ENCODE results near the gene CEP112. TPM values are rescaled to one million over a fixed set of nuclear protein-coding genes. Genes with fewer than 3 reads are reported as not detected.

Gene CEP112
- total and polyA plus RNA-seq, 2 of the 13 experiments (the other 11 are each of a cell fraction or from before 2014, with no cell fraction given) = 1.2 to 3.4 TPM

- peak in 1 of 2 experiments; percentile 80; a peak in 2 of 4 replicates for TF ChIP-seq EP300 (IDR thresholded peaks at IDR 0.05; ENCODE audit: low read depth in 2 of 2, low read length in 2 of 2)
- no peak; the same call in 1 of the 2 replicates for TF ChIP-seq EP300 (CRISPR knock-in tag; IDR thresholded peaks at IDR 0.05; ENCODE audit: borderline replicate concordance)
- TF ChIP-seq EED (CRISPR knock-in tag; IDR thresholded peaks at IDR 0.05) = no peak
- peak; percentile 50; the same call in 1 of the 2 replicates for TF ChIP-seq KAT8 (CRISPR knock-in tag; IDR thresholded peaks at IDR 0.05)
- TF ChIP-seq ZNF768 (CRISPR knock-in tag; IDR thresholded peaks at IDR 0.05) = no peak
- TF ChIP-seq ZNF609 (CRISPR knock-in tag; IDR thresholded peaks at IDR 0.05; ENCODE audit: borderline replicate concordance) = 0 out of 2 replicates have a peak, but pooled peaks have one; percentile 11
- no peak for TF ChIP-seq ZNF878 (CRISPR knock-in tag; IDR thresholded peaks at IDR 0.05)
- TF ChIP-seq ZBTB10 (CRISPR knock-in tag; IDR thresholded peaks at IDR 0.05; ENCODE audit: borderline replicate concordance) = no peak
- no peak for TF ChIP-seq ZNF558 (CRISPR knock-in tag; IDR thresholded peaks at IDR 0.05; ENCODE audit: borderline replicate concordance)
- no peak for TF ChIP-seq NFYC (CRISPR knock-in tag; IDR thresholded peaks at IDR 0.05)
- peak; percentile 50; the same call in 1 of the 2 replicates for TF ChIP-seq NCOA2 (CRISPR knock-in tag; IDR thresholded peaks at IDR 0.05)
- TF ChIP-seq SKI (IDR thresholded peaks at IDR 0.05; ENCODE audit: partially characterized antibody) = peak; percentile 67
- no peak for TF ChIP-seq CCDC6 (CRISPR knock-in tag; IDR thresholded peaks at IDR 0.05)
- TF ChIP-seq ZNF570 (CRISPR knock-in tag; IDR thresholded peaks at IDR 0.05; ENCODE audit: borderline replicate concordance) = no peak
- TF ChIP-seq HINFP (CRISPR knock-in tag; IDR thresholded peaks at IDR 0.05; ENCODE audit: low read depth) = no peak
- TF ChIP-seq U2AF1 (optimal IDR thresholded peaks at IDR 0.05; ENCODE audit: low read depth, low read length) = no peak
- no peak for TF ChIP-seq ZSCAN31 (CRISPR knock-in tag; IDR thresholded peaks at IDR 0.05; ENCODE audit: low read depth)
- peak; percentile 73 for TF ChIP-seq ATF3 (CRISPR knock-in tag; IDR thresholded peaks at IDR 0.05)
- TF ChIP-seq ZNF253 (CRISPR knock-in tag; IDR thresholded peaks at IDR 0.05; ENCODE audit: borderline replicate concordance) = no peak
These were observed 563.9 kb downstream of the CEP112 start (continued) for GRCh38 chr17:65627891-65628643.

All from HepG2 (cell line).